ENCODE results near the gene NPPA. TPM values are rescaled to one million over a fixed set of nuclear protein-coding genes. Genes with fewer than 3 reads are reported as not detected.

Gene NPPA
- total and polyA plus RNA-seq, 9 of the 15 experiments (the other 6 are each of a cell fraction or from before 2014, with no cell fraction given) = not detected

DNA sequence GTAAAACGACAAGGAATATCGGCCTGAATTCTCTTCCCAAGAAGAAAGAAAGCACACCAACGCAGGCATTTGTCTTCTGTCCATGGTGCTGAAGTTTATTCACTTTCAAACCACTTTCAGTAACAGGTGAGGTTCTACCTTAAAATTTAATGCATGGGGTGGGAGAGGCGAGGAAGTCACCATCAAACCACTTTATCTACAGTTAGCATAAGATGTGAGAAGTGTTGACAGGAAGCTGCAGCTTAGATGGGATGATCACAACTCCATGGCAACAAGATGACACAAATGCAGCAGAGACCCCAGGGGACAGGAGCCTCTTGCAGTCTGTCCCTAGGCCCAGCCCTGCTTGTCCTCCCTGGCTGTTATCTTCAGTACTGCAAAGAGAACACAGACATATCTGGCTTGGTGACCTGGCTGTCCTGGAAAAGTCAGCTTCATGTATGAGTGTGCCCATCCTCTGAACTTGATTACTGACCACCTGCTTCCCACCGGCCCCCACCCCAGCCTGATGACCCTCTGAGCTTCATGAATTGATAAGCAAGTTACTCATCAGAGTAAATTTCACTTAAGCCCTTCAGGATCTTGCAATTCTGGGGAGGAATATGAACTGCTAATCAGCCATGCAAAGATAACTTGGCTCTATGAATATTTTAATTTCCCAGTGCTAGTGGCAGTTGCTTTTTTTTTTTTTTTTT lies 1.8 kb downstream of the NPPA start:
- DNase-seq (ENCODE audit: extremely low read depth in 1 of 4, low spot score in 3 of 4) (peak; percentile 58 to 73 (median 68)), ATAC-seq (no peak), FAIRE-seq (peak; percentile 52)
- ChIA-PET POLR2A (interaction anchor here (0.6 to 14.0 kb wide), 4 partner anchors 18 to 185 kb away, joined by 3 to 304 read pairs (median 4); no protein-coding TSS in a partner anchor), CTCF (ENCODE audit: low intra/inter-chr PET ratio) (no interaction called here)
- no peaks in the 10 kb centered on the region for H3K9me1 ChIP-seq (ENCODE audit: control insufficient read depth, insufficient read depth, low read length)
- in situ Hi-C loops (cut with MboI) = no loop called here
- peaks cover 52% of the 10 kb centered on the region for H3K36me3 ChIP-seq (ENCODE audit: control insufficient read depth, insufficient read depth, low read length)
- H3K4me3 ChIP-seq = no peak overlapping the region
- H3K27ac ChIP-seq (ENCODE audit: extremely low read depth, low read depth, low read length) = no peak overlapping the region
- no peaks in the 10 kb centered on the region for H3K9me3 ChIP-seq (replicated peaks; ENCODE audit: control insufficient read depth, insufficient read depth, low read depth, low read length)
- BruUV-seq (replicated peaks) = no TSS peak
- no peaks in the 10 kb centered on the region for H3K27me3 ChIP-seq (ENCODE audit: control insufficient read depth in 2 of 2, insufficient read depth in 2 of 2, low read length in 2 of 2)
- no peak overlapping the region for H3K4me2 ChIP-seq (ENCODE audit: insufficient read depth, low read length)
- no peak overlapping the region for H3K9ac ChIP-seq (ENCODE audit: insufficient read depth in 1 of 2, low read depth in 2 of 2, low read length in 2 of 2)
- no peak overlapping the region for H2AFZ ChIP-seq (ENCODE audit: low read depth, low read length)
- 20% methylated on average over 5 of the region's 5 CpGs for WGBS (ENCODE audit: insufficient coverage, low coverage, missing lambda C conversion rate)
- H3K4me1 ChIP-seq (replicated peaks in 1 of 2; ENCODE audit: control insufficient read depth in 2 of 2, insufficient read depth in 2 of 2, low read length in 2 of 2) = peaks cover 33 to 41% of the 10 kb centered on the region in 2 experiments
- H4K20me1 ChIP-seq (replicated peaks; ENCODE audit: control insufficient read depth, insufficient read depth, low read length) = peaks cover 5% of the 10 kb centered on the region
- no peaks in the 10 kb centered on the region for H3K79me2 ChIP-seq (ENCODE audit: control insufficient read depth, insufficient read depth, low read length)
- intact Hi-C loops (cut with micrococcal nuclease) = no loop called here
- TF ChIP-seq SRSF7 (optimal IDR thresholded peaks at IDR 0.05; ENCODE audit: low read depth, low read length) (no peak), CBFA2T3 (IDR thresholded peaks at IDR 0.05) (0 out of 2 replicates have a peak, but pooled peaks have one; percentile 8), CREB3L1 (IDR thresholded peaks at IDR 0.05; ENCODE audit: borderline replicate concordance, low read depth) (no peak), ELK1 (CRISPR knock-in tag; IDR thresholded peaks at IDR 0.05) (no peak), ZFP1 (CRISPR knock-in tag; IDR thresholded peaks at IDR 0.05) (no peak), YY1 (IDR thresholded peaks at IDR 0.05; ENCODE audit: borderline replicate concordance in 1 of 3, control insufficient read depth in 1 of 3, extremely low read depth in 1 of 3, insufficient read depth in 3 of 3, insufficient read length in 1 of 3, insufficient replicate concordance in 2 of 3, low read depth in 1 of 3, low read length in 2 of 3) (no peak), GMEB1 (CRISPR knock-in tag; IDR thresholded peaks at IDR 0.05) (no peak), PCBP2 (IDR thresholded peaks at IDR 0.05; ENCODE audit: low read depth, low read length, poor library complexity, severe bottlenecking) (no peak), NKRF (IDR thresholded peaks at IDR 0.05; ENCODE audit: borderline replicate concordance) (0 out of 2 replicates have a peak, but pooled peaks have one; percentile 44), YBX1 (IDR thresholded peaks at IDR 0.05) (no peak), ZSCAN29 (IDR thresholded peaks at IDR 0.05) (no peak), ZNF134 (CRISPR knock-in tag; conservative IDR thresholded peaks at IDR 0.05) (no peak), RBFOX2 (IDR thresholded peaks at IDR 0.05; ENCODE audit: low read depth, low read length) (no peak)

Data from K562 (cell line).